GM18873 (cell line): ENCODE measurements around the gene DPY19L1.
"Not testable (repeated sequence)": the region's sequence is repeated elsewhere in the genome, so short reads cannot be mapped to it uniquely, and the experiment has no call there.

Source experiments
- ATAC-seq: cut with Tn5 transposase; IDR thresholded peaks from one replicate; pipeline ENCODE4 v1.9.1; 2021; ENCODE audit warnings: mild to moderate bottlenecking, moderate library complexity, moderate number of reproducible peaks; ENCODE audit not compliant: unreplicated experiment, low FRiP score

DPY19L1 gene

DNA sequence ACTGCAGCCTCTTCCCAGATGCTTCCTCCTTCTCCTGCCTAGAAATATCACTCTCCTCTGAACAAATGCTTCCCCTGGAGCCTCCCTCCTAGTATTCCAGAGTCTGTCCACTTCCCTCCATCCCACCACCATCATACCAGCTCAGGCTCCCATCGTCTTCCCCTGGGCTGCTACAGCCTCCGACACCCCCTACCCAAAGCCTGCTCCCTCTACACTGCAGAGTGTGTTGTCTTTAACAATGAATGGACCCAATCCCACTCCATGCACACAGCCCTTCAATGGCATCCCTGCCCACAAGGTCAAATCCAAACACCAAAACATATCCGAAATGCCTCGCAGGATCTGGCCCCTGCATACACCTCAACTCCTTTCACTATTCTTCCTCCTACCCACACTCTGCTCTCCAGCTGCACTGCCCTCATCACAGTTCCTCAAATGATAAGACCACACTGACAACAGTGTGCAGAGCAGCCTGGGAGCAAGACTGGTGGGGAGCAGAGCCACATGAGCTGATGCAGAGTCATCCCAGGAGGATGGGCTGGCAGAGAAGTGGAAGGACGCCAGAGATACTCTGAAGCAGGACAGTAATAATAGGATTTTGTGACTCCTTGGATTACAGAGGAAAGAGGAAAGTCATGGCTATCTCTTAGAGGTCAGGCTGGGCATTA lies 40.7 kb downstream of the DPY19L1 start:
- ATAC-seq: not testable (repeated sequence)

- no peak for ATAC-seq
Measured at GRCh38 chr7:34995757-34996156, 41.5 kb downstream of the DPY19L1 start.

DNA sequence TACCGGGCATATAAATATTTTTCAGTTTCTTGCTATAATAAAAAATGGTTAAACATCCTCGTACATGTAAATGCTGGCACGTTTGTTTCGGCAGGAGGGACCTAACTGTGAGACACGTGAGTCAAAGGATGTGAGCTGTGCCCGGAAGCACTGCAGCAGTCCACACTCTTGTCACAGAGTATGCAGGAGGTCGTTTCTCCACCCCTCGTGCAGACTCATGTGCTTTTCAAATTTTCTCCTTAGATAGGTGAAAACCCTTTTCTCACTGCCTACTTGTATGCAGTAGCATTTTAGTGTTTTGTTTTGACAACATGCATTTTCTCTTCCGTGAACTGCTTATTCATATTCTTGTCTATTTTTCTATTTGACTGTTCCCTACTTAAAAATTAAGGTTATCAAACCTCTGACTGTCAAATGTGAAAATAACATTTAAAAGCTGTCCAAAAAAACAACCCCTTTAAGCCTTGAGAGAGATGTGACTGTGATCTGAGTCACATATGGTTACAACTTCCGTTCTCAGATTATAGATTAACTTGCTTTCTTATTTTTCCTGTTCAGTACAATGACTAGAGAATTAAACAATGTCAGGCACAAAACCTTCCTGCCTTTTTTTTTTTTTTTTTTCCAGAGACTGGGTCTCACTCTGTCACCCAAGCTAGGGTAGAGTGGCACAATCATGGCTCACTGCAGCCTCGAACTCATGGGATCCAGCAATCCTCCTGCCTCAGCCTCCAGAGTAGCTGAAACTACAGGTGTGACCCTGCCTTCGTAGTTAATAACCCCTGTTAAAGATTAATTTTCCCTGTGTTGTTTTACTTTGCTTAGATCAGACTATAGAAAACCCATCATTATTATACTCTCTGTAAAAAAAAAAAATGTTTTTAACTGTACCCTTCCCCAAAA lies 45.1 kb downstream of the DPY19L1 start:
- ATAC-seq: peak; percentile 87

- ATAC-seq: not testable (repeated sequence)
Measured at GRCh38 chr7:34988442-34989125, 48.7 kb downstream of the DPY19L1 start.

- peak; percentile 52 for ATAC-seq
Measured at GRCh38 chr7:34985155-34985554, 52.1 kb downstream of the DPY19L1 start.

DNA sequence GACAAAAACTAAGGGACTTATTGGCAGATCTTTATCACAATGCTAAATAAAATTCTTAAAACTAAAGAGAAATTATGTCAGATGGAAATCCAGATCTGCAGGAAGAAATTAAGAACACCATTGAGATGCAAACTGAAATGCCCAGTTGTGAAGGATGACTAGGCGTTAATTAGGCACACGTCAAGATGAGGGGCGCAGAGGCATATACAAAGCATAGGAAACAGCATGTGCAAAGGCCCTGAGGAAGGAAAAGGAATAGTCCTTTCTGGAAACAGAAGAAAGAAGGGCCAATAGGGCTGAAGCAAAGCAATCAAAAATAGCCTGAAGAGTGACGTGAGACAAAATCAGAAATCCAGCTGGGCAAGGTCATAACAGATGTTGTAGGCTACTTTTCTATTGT lies 53.1 kb downstream of the DPY19L1 start:
- not testable (repeated sequence) for ATAC-seq

DNA sequence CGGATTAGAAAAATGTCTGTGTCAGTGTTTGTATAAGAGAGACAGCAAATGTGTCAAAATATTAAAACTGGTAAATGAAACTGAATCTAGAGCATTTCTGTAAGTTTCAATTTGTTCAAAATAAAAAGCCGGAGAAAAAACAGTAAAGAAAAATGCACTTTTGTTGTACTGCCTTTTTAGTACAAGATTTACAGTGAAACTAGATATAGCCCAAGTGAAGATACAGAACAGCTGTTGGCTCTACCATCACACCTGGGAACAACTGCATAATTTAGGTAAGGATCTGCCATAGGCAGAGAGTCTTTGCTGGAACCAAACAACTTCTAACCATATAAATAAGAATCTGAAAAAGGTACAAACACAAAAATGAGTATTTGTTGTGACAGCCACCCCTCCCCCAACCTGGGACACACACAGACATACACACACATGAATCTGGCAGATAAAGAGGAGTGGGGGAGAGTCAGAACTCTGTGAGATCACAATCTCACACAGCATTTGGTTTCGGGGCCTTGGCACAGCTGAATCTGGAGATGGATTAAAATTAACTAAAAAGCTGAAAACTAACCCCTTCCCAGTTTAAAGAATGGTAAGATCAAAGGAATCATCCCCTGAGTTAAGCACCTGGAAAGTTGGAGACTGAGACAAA lies 54.8 kb downstream of the DPY19L1 start:
- ATAC-seq: no peak

DNA sequence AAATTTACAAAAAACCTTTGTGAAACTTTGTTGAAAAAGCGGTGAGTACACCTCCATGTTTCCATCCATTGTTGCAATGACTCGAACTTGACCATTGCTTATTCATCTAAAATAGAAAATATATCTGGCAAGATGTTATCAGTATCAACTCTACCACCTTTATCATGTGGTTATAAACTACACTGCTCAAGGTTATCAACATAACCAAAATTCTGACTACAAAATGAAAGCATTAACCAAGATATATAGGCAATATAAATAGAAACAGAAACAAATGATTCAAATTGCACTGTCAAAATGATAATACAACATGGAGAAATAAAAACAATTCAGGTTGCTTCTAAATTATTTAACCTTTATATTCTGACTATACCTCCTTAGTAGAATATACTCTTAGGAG lies 58.2 kb downstream of the DPY19L1 start:
- ATAC-seq: not testable (repeated sequence)

DNA sequence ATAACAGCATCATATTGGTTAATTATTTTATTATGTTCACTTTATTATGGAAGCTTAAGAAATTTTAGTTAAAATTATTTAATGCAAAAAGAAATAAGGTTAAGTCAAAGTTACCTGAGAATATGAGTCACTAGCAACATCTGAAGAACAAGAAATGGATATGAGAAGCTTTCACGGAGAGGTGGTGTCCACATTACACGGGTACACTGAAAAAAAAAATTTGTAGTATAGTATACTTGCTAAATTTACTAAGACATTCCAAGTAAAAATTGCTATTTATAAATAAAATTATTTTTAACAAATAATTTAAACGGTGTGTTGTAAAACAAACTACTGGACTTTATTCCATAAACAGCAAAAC lies 63.9 kb downstream of the DPY19L1 start:
- ATAC-seq: no peak

DNA sequence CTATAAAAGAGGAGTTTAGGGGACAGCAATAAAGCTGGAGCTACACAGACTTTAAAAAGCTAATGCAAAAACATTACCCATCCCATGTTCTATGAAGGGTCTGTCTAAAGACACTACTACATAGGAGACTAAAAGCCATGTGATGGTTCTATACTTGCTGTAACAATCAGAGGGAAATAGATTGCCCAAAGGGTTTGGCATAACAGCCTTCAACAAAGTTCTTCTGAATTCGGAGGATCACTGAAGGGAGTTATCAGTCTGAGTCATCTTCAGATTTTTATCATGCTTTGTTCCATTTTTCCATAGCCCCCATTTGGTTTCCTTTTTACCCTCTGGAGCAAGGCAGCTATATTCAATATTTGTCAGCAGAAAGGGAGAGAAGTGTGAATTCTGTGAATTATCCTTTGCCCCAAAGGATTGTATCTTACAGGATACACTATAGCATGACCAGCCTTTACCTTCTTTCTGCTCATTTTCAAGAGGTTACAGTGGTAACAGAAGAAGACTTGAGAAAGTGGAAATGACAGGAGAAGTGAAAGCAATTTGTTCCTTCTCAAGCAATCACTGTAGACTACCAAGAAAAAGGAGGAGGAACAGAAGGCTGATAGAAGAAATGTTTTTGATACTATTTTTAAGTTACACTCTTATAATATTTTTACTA lies 64.4 kb downstream of the DPY19L1 start:
- ATAC-seq: not testable (repeated sequence)

GRCh38 chr7:34967818-34968217 lies 69.5 kb downstream of the DPY19L1 start:
- ATAC-seq: not testable (repeated sequence)

GRCh38 chr7:34966504-34966903 lies 70.8 kb downstream of the DPY19L1 start:
- not testable (repeated sequence) for ATAC-seq

GRCh38 chr7:34958021-34958420 lies 79.3 kb downstream of the DPY19L1 start:
- no peak for ATAC-seq

GRCh38 chr7:34952822-34953221 lies 84.5 kb downstream of the DPY19L1 start:
- no peak for ATAC-seq

DNA sequence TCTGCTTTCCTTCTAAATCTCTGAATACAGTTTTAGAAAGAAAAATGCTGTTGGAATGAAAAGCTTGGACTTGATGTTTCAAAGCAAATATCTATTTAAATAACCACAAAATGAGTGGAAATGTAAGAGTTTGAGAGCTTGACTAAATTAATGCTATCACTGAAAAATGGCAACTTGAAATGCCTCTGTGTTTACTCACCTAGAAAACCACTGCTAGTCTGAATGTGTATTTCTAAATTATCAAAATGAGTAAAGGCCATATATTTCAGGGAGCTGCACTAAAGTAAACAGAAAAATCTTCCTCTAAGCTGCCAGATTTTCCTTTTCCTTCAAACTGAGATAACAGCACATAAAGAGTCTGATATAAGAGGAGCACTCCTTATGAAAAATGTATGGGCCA lies 87.9 kb downstream of the DPY19L1 start:
- no peak for ATAC-seq

- ATAC-seq: not testable (repeated sequence)
Measured at GRCh38 chr7:34947427-34947826, 89.9 kb downstream of the DPY19L1 start.

GRCh38 chr7:34946486-34946885 lies 90.8 kb downstream of the DPY19L1 start:
- no peak for ATAC-seq

- not testable (repeated sequence) for ATAC-seq
Measured at GRCh38 chr7:34945894-34946477, 91.3 kb downstream of the DPY19L1 start.

DNA sequence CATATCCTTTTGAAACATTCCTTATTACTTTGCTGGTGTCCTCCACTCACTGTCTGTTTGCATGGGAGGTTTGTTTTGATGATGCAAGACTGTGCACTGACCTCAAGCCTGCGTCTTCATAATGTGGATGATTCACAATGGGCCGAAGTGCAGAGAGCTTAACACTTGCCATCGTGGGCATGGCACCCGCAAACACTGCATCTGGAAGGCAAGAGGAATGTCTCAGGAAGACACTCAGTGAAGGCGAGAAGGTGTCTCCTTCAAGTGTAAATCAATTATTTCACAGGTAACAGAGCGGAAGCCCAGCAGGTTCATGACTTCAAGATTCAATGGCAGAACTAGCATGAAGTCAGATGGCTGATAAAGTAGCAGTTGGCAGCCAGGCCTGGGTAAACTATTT lies 98.1 kb downstream of the DPY19L1 start:
- ATAC-seq: no peak

DNA sequence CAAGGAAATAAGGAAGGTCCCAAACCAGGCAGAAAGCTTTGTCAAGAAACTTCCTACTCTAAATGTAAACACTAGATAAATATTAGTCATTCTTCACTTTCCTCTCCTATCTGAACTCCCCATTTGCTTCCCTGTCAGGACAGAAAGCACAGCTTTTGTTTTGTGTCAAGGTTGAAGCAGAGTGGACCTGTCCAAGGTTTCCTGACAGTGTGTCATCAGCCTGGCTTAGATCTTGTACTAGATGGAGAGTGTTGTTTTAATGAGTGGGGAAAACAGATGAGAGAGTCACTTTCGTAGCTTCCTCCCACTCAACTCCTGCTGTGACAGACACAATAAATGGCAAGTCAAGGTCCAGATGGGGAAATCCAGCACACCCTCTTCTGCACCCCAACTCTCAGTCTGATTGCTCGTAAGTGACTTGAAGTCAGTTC lies 101.5 kb downstream of the DPY19L1 start:
- not testable (repeated sequence) for ATAC-seq
